Endothelial cell of umbilical vein (primary cell): ENCODE measurements around the gene MGAT4A.

Experiments used
- EZH2 ChIP-seq: IDR thresholded peaks from 2 replicates; pipeline ENCODE4 v1.6.1; 2012; ENCODE audit warnings: borderline replicate concordance, low read depth, mild to moderate bottlenecking, moderate library complexity, low read length, inconsistent platforms; ENCODE audit not compliant: severe bottlenecking
- POLR2A ChIP-seq: IDR thresholded peaks from 2 replicates; pipeline ENCODE4 v1.6.1; 2012; ENCODE audit warnings: low read depth, mild to moderate bottlenecking, control low read depth, low read length
- TF ChIP-seq, protein P1 (sequence below), 2 donors: IDR thresholded peaks; 1 replicate in 1 of 2; 2 replicates in 1 of 2; pipeline ENCODE4 v1.5.1; 2011; ENCODE audit warnings: low read length in 2 of 2, mild to moderate bottlenecking in 2 of 2, moderate library complexity in 2 of 2, control low read depth in 1 of 2, inconsistent platforms in 1 of 2, low read depth in 1 of 2; ENCODE audit not compliant: insufficient read depth in 1 of 2; ENCODE audit errors: extremely low read depth in 1 of 2
- TF ChIP-seq, protein P2 (sequence below): IDR thresholded peaks from 2 replicates; pipeline ENCODE4 v1.6.1; 2011; ENCODE audit not compliant: insufficient read depth, insufficient read length

DNA sequence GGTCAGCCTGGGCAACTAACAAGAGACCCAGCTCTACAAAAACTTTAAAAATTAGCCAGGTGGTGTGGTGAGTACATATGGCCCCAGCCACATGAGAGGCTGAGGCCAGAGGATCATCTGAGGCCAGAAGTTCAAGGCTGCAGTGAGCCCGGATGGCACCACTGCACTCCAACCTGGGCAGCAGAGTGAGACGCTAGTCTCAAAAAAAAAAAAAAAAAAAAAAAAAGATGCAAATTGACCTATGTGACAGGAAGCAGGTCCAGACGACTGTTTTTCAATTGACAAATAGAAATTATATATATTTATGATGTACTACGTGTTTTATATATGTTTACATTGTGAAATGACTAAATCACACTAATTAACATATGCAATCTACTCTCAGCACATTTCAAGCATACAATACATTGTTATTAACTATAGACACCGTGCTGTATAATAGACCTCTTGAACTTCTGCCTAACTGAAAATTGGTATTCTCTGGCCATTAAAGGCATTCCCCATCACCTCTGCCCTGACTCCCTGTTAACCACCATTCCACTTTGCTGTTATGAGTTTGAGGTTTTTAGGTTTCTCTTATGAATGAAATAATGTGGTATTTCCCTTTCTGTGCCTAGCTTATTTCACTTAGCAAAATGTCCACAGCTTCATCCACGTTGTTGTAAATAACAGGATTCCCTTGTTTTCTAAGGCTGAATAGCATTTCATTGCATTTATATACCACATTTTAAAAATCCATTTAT, 32.4 kb upstream of the MGAT4A start:
- TF ChIP-seq, protein P1, sequence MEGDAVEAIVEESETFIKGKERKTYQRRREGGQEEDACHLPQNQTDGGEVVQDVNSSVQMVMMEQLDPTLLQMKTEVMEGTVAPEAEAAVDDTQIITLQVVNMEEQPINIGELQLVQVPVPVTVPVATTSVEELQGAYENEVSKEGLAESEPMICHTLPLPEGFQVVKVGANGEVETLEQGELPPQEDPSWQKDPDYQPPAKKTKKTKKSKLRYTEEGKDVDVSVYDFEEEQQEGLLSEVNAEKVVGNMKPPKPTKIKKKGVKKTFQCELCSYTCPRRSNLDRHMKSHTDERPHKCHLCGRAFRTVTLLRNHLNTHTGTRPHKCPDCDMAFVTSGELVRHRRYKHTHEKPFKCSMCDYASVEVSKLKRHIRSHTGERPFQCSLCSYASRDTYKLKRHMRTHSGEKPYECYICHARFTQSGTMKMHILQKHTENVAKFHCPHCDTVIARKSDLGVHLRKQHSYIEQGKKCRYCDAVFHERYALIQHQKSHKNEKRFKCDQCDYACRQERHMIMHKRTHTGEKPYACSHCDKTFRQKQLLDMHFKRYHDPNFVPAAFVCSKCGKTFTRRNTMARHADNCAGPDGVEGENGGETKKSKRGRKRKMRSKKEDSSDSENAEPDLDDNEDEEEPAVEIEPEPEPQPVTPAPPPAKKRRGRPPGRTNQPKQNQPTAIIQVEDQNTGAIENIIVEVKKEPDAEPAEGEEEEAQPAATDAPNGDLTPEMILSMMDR (IDR thresholded peaks at IDR 0.05; ENCODE audit: extremely low read depth in 1 of 2, insufficient read depth in 1 of 2, low read depth in 1 of 2, low read length in 2 of 2) = no peak
- TF ChIP-seq POLR2A (no peak), EZH2 (no peak)
- TF ChIP-seq, protein P2, sequence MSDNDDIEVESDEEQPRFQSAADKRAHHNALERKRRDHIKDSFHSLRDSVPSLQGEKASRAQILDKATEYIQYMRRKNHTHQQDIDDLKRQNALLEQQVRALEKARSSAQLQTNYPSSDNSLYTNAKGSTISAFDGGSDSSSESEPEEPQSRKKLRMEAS = no peak
